ENCODE measurements around the gene PDHX.
A peak's percentile ranks its signal among the peaks of the same experiment; 100 is the strongest.
"Not testable (repeated sequence)": the region's sequence is repeated elsewhere in the genome, so short reads cannot be mapped to it uniquely, and the experiment has no call there.

Gene PDHX

DNA sequence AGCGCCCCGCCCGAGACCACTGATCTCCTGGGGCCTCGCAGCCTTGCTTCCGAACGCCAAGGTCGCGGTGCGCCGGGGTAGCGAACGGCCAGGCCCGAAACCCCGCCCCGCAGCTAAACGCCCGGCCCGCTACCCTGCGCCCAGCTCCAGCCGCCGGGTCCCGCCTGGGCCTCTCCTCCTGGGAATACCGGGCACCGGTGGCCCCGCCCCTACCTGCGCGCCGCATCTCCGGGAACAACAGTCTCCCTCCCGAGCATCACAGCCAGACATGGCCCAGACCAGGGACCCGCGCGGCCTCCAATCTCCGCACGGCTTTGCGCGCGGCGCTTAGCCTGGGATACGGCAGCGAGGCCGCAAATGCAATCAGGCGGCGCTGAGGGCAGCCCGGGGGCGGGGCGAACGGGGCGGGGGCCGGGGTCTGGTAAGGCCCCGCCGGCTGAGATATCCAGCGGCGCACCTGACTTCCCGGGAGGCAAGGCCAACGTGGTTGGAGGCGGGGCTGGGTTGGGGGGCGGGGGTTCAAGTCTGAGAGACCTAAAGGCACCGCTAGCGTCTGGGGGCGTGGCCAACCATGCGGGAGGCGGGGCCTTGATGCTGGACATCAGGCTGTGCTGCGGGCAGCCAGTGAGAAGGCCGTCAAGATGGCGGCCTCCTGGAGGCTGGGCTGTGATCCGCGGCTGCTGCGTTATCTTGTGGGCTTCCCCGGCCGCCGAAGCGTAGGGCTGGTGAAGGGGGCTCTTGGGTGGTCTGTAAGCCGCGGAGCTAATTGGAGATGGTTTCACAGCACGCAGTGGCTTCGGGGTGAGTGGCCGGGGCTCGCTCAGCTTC is at the start of gene PDHX, which contains the start of gene APIP:
PDHX (plus strand) TSS at position 604 of the 828 bp plus-strand sequence; CDS start at position 642, 38 bp downstream.
APIP (minus strand) TSS at position 365 of the 828 bp plus-strand sequence; CDS start at position 270, 95 bp downstream.
- peak; percentile 90 for DNase-seq

DNA sequence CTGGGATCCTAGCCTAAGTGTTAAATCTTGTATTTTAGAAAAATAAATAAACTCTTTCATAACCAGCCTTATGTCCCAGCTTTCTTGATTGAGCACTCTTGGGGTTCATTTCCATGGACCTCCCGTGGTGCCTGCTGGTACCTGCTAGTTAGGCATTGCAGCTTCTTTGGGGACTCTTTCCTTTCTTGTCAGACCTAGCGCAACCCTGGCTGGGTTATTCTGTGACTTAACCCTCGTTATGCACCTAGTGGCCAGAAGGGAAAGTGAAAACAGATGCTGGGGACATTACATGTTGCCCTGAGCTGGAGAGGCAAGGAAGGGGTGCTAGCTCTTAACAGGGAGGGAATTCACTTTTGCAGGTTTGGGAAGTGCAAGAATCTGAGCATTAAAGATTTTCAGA is 47.0 kb upstream of the PDHX start:
- no peak for DNase-seq

DNA sequence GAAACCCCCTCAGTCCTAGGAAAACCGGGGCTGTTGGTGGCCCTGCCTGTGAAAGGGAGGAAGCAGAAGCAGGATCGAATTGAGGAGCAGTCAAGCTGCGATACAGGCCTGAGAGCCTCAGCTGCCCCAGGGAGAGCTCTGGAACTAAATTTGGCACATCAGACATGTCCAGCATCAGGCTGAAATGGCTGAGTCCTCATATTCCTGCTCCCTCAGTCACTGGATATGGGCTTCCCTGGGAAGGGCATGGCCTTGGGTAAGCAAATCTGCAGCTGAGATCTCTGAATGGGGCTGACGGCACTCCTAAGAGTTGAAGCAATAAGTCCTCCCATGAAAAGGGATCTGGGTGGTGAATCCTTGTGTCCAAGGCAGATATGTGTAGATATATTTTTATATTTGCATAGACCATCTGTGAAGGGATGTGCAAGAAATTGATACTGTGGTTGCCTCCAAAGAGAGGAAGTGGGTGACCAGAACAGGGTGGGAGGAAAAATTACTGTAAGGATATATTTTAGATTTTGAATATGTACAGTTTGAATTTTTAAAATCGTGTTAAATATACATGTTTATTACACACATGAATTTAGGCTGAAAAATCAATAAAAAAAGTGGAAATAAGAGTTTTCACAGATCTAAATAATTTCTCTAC is 45.7 kb upstream of the PDHX start:
- DNase-seq: no peak

DNA sequence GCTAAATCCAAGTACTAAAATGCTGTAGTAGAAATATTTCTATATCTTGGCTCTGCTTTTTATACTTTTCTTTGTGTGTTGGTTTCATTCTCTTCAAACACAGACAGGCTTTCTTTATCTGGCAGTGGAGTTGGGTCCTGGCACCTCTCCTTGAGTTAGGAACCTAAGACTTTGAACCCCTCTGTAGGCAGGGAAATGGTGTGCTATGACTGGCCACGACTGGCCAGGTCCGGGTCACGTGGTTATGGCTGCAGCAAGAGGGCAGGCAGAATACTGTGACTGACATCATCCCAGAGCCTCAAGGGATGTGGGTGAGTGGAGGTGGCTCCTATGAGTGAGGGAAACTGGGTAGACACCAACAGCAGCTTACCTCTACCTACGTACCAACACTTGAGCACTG is 42.2 kb upstream of the PDHX start:
- no peak for DNase-seq

DNA sequence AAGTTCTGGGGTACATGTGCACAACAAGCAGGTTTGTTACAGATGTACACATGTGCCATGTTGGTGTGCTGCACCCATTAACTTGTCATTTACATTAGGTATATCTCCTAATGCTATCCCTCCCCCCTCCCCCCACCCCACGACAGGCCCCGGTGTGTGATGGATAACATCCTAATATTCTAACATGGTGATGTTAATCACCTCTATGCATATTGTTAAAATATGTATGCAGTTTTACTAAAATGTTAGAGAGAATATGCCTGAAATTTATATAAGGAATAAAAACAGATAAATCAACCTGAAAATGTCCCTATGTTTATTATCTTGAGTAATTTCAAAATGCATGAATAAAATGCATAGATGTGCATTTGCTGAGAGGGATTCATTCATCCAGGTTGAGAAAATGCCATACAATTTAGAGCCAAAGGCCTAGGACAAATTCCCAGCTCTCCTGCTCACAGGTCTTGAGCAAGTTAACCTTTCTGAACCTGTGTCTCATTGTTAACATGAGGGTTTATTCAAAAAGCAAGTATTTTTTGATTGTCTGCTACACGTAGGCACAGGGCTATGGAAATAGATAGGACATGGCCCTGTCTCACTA is 38.9 kb upstream of the PDHX start:
- no peak for DNase-seq

DNA sequence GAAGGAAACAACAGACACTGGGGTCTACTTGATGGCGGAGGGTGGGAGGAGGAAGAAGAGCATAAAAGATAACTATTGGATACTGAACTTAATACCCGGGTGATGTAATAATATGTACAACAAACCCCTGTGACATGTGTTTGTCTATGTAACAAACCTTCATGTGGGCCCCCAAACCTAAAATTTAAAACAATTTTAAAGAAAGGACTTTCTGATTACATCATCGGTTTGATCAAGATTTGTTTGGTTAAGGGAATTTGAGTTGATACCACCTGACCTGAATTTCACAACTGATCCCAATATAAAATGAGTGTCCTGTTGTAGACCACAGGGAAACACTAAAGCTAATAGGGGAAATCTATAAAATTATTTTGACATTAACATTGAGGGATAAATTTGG is 34.5 kb upstream of the PDHX start:
- no peak for DNase-seq

DNA sequence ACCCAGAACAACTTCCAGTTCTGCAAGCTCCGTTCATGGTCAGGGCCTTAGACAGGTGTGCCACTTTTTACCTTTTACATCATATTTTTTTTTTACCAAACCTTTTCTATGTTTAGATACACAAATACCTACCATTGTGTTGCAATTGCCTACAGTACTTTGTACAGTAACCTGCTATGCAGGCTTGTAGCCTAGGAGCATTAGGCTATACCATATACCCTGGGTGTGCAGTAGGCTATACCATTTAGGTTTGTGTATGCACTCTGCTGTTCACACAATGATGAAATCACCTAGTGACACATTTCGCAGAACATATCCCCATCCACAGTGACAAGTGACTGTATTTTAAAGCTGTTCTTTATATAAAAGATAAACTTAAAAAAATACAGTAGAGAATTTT is 29.8 kb upstream of the PDHX start:
- no peak for DNase-seq

DNA sequence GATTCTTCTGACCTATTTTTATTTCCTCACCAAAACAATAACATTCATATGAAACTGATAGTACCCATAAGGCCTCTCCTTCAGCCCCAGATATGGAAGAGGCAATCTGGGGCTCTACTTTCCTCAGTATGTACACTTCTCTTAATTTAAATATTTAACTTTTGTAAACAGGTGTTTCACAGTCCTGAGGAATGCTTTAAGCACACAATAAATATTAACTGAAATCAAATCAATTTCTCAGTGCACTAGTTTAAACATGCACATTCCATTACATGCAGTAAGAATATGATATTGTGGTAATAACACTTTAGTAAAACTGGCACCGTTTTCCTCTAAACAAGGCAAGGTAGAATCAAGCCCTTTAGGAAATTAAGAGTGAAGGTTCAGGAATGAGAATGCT is 29.2 kb upstream of the PDHX start:
- DNase-seq: no peak

DNA sequence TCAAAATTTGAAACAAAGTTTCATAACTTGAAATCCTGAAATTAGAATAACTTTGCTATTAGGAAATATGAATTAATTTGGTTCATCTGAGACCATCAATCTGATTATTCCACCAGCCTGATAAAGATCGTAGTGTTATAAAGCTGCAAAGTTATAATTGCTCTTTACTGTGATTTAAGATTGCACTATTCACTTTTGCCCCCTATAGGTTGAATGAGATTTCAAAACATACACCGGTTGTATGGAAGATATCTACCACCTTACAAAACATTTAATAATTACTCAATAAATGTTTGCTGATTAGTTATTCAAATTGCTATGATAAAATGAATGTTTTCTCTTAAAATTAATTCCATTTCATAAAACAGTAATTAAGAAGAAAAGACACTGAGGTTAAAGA is 26.3 kb upstream of the PDHX start:
- DNase-seq: no peak

DNA sequence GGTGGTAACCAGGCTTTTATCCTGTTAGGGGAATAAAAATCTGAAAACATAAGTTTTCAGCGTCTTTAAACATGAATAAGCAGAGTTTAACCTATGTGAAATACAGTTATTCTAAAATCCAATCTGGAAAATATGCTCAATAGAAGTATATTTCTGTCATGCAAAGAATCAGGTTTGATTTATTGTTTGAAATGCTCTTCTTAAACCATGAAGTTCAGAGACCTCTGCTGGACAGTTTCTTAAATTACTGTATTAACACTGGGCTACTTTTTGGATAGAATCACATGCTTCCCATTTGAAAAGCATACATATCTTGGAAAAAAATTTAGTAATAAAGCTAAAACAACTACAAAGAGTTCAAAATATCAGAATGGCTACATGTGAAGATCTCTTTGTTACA is 25.6 kb upstream of the PDHX start:
- DNase-seq: peak; percentile 35

DNA sequence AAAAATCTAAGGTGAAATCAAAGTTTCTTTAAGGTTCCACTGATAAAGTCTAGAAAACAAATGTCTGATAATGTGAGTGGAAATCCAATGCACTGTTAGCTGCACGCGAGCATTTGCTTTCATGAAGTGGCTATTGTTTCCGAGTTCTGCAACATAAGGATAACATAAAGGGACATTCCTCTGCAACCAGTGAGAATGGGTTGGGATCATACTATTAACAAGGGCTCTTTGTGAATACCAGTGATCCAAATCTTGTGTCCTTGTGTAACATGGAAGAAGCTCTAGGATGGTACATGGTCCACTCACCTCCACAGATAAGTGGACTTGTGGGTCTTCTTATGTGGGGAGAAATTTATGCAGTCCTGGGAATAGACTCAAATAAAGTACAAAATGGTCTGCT is 24.8 kb upstream of the PDHX start:
- DNase-seq: no peak

DNA sequence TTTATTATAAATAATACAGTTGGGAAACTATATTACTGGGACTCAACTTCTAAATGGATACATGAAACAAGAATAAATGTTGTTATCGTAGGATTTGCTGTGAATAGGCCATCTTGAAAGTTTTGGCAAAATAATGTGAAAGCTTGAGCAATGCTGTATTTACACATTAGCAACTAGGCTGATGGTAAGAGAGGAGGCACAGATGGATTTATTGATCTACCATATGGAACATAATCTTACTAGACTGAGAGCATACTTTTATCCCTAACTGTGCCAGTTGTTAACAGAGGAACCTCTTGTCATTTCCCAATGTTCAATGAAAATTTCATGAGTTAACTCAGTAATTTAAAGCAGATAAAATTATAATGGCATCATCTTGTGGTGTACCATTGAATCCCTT is 23.0 kb upstream of the PDHX start:
- DNase-seq: no peak

DNA sequence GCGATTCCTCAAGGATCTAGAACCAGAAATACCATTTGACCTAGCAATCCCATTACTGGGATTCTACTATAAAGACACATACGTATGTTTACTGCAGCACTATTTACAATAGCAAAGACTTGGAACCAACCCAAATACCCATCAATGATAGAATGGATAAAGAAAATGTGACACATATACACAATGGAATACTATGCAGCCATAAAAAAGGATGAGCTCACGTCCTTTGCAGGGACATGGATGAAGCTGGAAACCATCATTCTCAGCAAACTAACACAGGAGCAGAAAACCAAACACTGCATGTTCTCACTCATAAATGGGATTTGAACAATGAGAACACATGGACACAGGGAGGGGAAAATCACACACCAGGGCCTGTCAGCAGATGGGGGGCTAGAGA is 20.2 kb upstream of the PDHX start:
- not testable (repeated sequence) for DNase-seq

DNA sequence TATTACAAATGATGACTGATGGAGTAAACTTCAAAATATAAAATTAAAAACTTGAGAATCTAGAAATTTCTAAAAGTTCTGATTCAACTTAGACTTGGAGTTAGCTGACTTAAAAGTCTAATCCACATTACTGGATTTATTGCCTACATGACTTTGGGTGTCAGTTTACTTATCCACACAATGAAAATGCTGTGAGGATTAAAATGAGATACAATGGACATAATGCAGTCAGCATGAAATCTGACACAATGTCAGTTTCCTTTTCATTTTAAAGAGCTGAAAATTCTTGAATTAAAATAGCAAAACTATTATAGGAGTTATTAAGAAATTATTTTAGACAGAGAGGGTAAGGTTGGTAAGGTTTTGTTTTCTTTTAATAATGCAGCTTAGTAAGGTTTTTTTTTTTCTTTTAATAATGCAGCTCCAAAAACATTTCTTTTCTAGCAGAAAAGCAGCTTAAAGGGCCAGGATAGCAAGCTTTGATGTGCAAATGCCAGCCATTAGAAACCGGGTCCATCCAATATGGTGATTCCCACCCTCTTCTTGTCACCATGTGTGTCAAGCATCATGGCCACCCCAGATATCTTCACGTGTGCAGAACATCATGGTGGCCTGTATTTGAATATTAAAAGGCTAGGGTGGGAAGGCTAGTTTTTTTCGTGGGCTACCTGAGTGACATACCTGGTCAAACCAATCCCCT is 19.1 kb upstream of the PDHX start:
- no peak for DNase-seq

DNA sequence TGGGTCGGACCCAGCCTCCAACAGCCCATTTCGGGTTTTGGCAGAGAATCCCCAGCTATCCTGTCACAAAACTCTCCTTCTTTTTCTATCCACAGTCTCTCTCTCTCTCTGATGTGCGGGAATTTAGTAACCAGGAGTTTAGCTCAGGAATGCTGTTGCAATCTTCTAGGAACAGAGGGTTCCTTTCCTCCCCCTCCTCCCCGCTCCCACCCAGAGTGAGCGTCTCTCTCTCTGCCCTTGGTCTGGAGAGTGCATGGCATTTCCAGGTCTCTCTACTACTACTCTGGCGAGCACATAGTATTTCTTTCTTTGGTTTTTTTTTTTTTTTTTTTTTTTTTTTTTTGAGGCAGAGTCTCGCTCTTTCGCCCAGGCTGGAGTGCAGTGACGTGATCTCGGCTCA is 17.9 kb upstream of the PDHX start:
- DNase-seq: no peak

DNA sequence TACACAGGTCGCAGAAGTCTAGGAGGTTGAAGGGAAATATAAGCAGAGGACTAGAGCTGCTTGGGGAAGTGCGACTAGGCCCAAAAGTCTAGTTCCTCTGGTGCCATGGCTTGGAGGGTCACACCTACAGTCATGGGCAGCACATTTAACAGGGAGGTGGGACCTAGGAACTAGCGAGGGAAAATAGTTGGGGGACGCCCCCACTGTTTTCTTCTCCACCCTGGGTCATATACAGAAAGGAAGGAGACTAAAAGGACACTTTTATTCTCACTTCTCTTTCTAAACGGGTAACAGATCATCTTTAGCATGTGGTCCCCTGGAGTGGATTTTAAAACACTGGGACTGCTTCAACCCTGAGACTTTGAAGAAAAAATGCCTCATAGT is 16.8 kb upstream of the PDHX start:
- DNase-seq: no peak

DNA sequence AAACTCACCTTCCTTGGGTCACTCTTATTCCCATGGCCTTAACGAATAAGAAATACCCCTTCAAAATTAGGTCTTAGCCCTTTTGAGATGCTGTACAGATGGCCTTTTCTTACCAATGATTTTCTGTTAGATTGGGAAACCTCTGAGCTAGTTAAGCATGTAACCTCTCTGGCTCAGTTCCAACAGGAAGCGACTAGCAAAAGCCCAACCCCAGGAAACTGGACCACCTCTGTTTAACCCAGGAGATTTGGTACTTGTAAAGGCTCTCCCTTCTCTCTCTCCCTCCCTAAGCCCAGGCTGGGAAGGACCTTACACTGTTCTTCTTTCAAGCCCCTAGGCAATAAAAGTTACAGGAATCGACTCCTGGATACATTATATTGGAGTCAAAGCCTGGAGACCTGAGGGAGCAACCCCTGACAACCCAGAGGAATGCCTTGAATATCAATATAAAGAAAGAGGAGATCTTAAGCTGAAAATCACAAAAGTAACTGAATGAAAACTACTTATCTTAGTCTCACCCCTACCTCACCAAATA is 11.9 kb upstream of the PDHX start:
- no peak for DNase-seq

DNA sequence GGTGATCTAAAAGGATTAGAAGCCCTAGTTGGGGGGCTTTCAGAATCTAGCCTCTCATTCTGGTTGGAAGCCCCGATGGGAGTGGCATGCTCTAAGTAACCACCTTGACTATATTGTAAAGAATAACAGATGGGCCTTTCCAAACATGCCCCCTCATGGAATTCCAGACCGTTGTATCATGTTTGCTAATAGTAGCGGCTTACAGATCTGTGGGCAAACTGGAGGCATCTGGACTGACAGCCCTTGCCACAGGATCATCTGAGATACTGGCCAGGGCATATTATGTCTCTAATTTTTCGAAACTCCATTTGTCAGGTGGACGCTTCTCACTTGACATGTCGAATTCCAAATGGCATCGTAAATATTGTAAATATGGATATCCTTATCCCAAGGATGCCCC is 10.8 kb upstream of the PDHX start:
- DNase-seq: no peak

DNA sequence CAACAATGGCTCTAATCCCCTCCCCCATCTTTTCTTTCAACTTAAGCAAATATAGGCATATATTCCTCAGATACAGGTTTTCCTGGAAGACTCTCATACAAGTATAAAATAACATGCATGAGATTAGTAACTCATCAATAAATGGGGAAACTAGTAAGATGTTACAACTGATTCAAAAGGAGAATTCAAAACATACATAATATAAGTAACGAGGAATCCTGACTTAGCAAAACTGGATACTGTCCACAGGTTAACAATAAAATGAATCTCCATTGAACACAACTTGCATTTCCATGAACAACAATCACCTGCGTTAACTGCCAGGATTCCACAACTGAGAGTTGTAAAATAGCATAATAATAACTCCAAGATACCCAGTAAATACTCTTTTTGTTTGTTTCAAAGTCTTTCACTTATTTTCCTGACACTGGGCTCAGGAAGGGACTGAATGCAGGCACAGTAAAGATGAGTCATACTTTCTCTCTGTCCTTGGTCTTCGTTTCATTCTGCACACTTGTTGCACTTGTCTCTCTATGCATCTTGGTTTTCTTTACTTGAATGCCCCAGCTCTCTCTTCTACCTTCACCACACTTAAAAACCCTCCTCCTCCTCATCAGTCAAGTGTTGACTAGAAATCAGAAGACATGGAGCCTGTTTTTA is 8.4 kb upstream of the PDHX start:
- DNase-seq: no peak

DNA sequence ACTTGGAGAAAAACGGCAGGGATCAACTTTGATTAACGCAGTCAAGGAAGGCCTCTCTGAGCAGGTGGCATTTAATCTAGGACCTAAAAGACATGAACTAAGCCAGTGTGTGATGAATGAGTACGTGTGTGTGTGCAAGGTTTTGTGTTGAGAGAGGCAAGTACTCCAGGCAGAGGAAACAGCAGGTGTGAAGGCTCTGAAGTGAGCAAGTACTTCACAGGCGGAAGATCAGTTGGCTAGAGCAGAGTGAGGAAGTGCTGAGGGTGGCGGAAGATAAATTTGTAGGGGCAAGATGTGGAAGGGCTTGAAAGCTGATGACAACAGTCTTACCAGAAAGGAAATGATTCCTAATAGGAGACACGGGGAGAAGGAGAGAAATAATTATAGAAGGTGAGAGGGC is 7.0 kb upstream of the PDHX start:
- no peak for DNase-seq

DNA sequence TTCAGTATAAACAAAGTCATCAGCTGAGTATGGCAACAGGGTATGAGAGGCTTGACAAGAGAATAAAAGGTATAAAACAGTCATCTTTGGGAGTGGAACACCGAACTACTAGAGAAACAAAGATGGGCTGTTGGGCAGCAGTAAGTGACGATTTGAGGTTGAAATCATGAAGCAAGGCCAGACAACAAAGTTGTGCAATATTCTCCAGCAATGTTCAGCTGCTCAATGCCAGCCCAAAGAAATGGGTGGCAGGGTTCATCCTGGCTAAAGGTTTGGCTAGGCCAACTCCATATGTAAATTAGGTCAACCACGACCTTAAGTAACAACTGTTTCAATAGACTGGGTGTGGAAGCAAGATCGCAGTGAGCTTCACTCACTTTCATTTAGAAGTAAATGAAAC is 6.5 kb upstream of the PDHX start:
- no peak for DNase-seq

DNA sequence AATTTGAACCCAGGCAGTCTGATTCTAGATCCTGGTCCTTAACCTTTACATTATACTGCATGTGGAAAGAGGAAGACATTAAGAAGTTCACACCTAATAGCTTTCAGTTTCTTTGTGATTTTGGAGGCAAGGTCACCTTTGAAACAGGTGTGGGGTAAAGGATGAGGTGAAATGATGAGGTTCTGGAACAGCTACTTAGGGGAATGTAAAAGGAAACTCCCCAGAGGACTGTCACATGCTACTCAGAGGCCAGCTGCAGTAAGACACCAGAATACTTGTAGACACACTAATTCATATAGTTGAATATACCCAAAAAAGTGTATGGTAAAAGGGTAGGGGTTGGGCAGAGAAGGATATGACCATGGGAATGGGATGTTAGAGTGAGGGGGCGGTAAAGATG is 5.6 kb upstream of the PDHX start:
- DNase-seq: no peak

DNA sequence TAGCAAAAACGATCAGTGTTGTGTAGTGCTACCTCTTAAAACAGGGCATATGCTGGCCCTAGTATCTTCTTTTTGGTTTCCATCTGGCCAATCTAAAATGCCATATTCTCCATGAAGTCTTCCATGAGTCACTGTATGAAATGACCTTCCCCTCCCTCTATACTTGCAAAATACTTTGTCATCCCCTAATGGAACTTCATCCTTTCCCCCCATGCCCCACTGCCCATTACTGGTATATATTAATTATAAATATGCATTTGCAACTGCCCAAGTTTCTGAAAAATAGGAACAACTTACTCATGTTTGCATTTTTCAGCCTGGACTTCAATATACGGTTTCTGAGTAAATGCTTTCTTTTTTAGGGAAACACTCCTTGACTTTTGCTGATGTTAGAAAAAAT is 4.7 kb upstream of the PDHX start:
- no peak for DNase-seq

Measured in DMS79 treated with DMSO at 0.1 percent for 48 hours (cell line).